Hindlimb muscle (tissue), 1 donor: ENCODE data around the gene ATG4D. TPM values are rescaled to one million over a fixed set of nuclear protein-coding genes. Genes with fewer than 3 reads are reported as not detected.
"Not testable (repeated sequence)": the region's sequence is repeated elsewhere in the genome, so short reads cannot be mapped to it uniquely, and the experiment has no call there.

ENCODE experiments used
- DNase-seq: peaks from one replicate; pipeline ENCODE4 v3.0.0-alpha.2; 2013
- polyA plus RNA-seq: library from polyadenylated mRNA; unstranded; fragments of 120-200 nt; gene quantifications from one replicate; pipeline ENCODE4 v1.2.1, GENCODE V29; 2013; ENCODE audit not compliant: insufficient read length

ATG4D gene
- polyA plus RNA-seq, 1 donor = 26.2 TPM

DNA sequence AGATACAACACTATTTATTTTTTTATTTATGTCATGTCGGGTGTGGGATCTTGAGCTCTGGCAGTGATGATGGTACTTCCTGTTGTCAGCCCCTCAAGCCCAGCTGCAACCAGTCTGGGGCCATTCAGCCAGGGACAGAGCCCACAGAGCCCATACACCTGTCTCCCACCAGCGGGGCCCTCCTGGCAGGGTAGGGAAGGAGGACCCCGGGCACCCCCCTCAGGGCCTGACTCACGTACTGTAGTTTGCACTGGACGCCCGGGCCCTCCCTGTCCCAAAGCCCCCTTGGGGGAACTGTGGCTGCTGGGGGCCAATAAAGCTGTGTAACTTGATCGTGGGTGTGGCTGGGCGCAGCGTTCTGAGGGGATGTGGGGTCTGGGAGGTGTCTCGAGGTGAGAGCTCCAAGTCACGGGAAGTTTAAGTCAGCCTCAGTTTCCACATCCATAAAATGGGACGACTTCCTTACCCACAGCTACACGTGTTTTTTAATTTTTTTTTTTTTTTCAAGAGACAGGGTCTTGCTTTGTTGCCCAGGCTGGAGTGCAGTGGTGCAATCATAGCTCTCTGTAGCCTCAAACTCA lies 9.5 kb downstream of the ATG4D start:
- no peak for DNase-seq

DNA sequence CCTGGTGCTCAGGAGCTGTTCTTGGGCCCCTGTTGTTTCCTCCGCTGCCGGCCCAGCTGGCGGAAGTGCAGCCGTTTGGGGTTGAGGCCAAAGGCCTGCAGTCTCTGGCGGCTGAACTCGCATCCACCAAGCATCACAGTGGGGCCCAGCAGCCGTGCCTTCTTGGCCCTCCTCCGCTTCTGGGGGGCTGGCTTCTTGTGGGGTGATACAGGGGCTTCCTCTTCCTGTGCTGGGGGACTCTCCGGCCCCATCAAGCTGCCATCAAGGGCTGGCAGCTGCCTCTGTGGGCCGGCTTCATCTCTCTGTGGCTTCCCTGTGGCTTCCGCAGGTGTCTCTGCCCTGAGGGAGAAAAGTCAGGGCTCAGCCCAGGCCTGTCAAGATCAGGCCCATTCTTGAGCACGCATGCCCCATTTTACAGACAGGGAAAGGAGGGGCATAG lies 10.3 kb downstream of the ATG4D start:
- DNase-seq = no peak

DNA sequence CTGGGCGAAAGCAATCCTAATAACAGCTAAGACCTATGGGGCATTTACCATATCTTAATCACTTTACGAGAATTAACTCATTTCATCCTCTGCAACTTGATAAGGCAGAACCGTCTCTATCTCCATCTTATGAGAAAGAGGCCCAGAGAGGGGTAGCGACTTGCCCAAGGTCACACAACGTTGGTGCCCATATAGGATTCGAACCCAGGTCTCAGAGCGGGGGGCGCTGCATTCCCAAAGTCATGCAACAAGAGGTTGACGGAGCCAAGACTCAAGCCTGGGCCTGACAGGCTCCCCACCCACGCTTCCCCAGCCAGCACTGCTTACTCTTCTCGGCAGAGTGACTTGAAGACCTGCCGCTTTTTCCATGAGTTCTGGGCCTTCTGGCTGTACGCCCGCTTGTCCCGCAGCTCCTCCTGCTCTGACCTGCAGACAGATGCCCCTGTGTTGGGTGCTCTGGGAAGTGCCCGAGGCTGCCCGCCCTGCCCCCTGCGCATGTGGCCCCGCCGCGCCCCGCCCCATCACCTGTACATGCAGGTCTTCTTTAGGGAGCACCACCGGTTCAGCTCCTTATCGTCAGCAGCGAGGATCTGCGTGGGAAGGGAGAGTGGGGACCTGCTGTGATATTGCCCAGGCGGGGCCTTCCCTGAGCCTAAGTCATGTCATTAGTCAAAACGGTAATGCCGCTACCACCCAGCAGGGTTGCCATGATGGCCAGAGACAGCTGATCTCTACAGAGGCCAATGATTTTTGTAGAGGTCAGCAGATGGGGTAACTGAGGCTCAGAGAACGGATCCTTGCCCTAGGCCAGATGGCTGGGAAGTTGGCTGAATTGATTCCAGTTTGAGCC lies 11.3 kb downstream of the ATG4D start:
- DNase-seq = no peak

DNA sequence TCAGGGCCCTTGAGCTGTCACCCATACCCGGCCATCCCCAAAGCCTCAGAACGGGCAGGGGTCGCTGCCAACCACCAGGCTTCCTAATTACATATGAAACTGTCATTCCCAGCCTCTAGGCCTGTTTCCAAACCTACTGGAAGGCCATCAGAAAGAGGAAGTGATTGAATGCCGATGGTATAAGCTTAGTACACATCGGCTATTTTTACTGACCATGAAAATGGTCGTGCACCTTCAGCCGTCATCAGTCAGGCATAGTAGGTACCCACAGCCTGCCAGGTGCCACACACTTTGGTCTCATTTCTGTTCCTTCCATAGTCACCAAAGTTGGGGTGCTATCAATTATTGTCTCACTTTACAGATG lies 11.9 kb downstream of the ATG4D start:
- DNase-seq = no peak

DNA sequence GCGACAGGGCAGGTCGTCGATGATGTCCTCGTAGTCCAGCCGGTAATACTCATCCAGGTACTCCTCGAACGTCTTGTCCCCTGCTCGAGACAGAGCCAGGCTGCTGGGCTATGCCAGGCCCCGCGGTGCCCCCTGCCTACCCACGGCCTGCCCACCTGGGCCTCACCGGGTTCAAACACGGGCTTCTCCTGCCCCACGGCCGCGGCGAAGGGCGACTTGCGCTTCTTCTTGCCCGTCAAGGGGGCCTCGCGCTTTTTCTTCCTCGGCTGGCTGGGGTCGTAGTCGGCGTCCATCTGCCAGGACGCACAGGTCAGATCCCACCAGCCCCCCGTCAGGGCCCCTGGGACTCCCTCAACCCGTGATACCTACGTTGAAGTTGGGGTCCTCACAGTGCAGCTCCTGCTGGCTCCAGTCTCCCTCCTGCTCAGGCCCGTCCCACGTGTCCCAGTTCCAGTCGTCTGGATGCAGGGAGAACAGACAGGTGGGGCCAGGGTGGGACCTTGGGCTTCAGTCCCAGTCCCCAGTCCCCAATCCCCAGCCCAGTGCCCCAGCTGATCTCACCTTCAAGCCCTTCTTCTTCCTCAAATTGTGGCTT lies 14.0 kb downstream of the ATG4D start:
- DNase-seq = no peak

DNA sequence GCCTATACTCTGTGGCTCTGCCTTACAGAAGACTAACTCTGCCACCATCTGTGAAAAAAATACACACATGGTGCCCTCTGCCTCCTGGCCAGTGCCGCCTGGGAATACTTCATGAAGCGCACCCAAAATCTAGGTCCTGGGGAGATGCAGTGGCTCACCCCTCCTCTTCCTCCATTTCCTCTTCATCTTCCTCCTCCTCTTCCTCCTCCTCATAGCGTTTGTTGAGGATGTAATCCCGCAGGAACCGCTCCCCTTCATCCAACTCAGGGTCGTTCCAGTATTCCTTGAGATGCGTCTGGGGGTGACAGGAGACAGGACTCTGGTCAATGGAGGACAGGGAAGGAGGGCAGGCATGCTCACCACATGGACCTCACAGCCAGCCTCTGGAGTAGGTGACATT lies 16.4 kb downstream of the ATG4D start:
- no peak for DNase-seq

DNA sequence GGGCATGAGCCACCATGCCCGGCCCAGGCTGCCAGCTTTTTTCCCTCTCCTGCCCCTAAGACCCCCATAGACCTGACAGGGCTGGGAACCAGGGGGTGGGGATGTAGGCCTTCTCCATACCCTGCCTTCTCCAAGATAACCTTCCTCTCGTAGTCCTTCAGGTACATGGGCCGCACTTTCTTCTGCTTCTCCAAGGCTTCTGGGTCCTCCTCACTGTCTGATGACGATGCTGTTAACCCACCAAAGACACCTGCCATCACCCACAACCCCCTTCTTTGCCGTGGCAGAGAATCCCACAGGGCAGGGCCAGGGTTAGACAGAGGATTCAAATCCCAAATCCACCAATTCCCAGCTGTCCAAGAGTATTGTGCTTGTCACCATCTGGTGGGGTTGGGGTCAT lies 18.9 kb downstream of the ATG4D start:
- no peak for DNase-seq

DNA sequence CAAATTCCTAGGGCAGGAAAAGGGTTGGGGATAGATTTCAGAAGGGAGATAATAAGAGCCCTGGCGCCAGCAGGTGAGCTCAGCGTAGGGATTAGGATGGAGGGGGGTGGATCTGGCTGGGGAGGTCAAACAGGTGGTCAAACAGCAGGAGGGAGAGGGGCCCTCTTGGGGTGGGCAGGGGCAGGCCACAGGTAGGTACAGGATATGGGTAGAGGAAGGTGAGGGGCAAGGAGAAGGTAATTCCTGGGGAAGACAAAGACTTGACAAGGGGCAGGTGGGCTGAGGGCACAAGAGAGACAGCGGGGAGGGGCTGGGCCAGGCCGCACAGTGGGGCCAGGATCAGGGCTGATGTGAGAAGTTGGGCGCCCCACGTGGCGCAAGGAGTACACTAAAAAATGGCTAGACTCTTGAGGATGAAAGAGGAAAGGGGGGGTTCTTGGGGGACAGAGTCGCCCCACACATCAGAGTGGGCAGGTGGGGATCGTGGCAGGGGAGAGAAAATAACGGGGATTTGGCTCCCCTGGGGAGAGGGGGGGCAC lies 21.4 kb downstream of the ATG4D start:
- no peak for DNase-seq

DNA sequence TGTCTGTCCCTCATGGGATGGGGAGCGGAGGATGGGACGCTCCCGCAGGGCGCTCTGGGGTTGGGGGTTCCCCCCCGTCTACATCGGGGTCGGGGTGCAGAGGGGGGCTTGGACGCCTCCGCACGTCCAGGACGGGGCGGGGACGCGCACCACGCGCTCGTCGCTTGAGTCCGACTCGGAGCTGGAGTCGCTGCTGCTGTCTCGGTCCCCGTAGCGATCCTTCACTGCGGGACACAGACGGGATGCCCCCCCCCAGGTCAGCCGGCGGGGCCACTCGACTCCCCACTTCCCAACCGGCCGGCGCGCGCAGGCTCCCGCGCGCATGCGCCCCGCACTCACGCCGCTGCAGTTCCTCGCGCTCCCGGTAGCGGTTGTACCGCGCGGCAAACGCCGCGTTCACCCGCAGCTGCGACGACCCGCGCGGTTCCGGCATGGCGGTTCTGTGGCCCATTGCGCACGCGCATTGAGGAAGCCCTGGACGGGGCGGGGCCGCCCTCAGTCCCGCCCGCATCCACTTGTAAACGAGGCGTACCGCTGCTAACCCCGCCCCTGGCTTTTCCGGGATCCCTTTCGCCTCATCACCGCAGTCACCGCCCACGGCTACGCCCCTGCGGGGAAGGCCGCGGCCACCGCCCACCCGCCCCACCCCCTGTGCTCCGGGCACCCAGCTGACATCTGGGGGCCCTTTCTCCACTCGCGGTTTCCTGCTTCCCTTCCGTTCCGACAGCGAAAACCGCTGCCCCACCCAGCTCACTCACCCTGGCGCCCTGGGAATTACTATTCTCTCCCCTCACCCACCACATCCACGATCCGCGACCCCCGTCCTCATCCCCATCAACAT lies 22.1 kb downstream of the ATG4D start, which contains the start of gene KRI1:
Gene KRI1 (minus strand): TSS at position 444 of the 841 bp plus-strand sequence. CDS start 11 bp downstream, at position 433.
- DNase-seq = peak; percentile 98

DNA sequence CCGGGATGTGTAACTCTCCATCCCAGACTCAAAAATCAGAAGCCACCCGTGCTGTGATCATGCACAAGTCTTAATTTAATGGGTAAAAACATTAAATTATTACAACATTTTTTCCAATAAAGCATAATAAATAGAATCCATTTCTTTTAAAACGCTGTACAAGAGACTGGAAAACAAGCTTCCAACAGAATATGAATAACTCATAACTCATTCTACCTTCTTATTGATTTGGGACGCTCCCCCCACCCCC lies 22.6 kb downstream of the ATG4D start:
- no peak for DNase-seq

DNA sequence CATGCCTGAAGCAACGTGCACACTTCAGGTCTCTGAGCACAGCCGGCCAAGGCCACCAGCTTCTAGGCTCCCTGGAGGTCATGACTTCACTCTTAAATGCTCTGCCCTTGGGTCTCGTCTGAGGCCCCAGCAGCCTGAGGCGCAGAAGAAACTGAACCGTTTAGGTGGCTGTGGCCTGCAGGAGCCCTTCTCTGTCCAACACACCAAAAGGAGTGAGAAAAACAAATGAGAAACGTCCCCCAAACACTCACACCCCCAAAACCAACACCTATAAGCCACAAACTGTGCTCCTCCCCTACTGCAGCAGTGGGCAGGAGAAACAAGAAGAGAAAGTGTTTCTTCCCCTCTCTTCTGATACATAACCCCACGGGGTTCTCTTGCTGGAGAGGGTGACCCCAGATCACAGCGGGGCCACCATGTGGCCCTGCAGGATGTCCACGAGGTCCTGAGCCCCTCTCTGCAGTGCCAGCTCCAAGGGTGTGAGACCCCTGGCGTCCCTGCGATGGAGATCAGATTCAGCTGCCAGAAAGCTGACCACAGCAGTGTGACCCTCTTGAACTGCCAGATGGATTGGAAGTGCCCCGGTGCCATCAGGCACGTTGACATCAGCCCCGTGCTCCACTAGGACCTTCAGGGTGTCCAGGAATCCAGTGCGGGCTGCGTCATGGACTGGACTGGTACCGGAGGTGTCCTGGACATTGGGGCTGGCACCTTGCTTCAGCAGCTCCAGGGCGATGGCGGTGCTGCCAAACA lies 23.1 kb downstream of the ATG4D start:
- DNase-seq = no peak

DNA sequence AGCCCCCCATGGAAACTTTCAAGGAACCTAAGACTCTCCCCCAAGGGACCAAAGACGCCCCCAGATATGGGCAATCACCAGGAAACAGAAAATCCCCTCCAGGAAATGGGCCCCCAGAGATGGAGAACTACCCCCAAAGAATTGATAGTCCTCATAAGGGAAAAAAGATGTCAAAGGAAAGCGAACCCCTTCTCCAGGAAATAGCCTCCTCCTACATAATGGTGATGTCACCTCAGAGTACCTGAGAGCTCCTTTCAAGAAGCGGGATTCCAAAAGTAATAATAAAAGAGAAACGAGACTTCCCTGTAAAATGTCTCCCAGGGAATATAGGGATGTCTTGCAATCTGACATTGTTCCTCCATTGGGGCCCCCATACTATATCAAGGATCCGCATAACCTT lies 24.0 kb downstream of the ATG4D start:
- no peak for DNase-seq

DNA sequence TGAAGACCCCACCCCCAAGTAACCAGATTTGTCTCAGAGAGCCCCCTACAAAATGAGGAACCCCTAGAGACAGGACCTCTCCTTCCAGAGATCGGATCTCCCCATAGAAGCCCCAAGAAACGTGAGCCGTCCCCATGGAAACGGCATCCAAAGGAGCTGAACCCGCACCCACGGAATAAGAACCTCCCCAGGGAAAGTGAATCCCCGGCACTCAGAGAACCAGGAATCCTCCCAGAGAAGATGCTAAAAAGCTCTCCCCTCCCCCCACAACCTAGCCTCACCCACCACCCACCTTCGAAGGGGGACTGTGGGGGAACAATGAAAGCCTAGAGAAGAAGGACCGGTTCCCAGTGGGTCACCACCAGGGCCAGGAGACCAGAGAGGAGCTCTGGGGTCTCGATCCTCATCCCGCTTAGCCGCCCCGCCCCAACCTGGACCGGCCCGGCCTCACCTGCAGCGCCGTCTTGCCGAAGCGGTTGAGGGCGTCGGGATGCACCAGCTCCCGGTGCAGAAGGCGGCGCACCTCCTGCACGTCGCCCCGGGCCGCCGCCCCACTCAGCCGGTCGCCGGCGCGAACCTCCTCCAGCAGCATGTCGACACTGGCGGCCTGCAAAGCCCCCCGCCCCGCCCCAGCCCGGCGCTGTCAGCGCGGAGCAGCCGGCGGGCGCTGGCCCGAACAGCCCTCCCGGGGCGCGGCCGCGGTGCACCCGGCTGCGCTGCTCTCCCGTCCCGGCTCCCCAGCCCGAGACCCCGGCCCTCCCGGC lies 24.5 kb downstream of the ATG4D start:
- DNase-seq = no peak

DNA sequence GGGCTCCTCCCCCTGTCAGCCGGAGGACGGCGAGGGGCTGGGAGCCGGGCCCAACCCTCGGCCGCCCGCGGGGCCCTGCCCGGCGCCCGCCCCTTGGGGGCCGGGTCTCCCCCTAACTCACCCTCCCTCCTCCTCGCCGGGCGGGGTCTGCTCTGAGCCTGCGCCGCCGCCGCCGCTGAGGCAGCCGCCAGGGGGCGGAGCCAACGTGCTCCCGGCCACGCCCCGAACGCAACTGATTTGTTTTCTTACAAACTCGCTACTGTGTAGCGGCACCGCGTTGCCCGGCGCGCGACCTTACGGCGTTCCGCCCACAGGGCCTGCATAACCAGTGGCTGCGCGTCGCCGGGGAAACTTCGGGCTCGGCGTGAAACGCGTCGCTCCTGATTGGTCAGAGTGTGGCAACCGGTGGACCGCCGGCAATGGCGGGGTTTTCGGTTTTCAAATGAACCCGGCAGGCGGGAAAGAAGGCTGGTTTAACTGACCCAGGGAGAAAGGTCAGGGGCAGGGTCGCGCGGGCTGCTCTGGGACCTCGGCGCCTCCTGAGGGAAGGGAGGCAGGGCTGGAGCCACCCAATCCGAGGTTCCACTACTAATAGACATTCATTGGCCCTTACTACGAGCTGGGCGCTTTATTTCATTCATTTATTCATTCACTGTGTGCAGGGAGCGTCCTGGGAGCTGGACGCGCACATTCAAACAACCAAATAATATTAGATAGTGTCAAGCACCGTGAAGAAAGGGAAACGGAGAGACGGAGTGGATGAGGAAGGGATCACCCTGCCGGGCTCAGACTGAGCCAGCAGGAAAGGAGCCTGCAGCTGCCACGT lies 25.3 kb downstream of the ATG4D start, which contains the start of gene CDKN2D:
Gene CDKN2D (minus strand): TSS at position 154 of the 826 bp plus-strand sequence. CDS start 326 bp downstream, outside the sequence.
- DNase-seq = peak; percentile 100

DNA sequence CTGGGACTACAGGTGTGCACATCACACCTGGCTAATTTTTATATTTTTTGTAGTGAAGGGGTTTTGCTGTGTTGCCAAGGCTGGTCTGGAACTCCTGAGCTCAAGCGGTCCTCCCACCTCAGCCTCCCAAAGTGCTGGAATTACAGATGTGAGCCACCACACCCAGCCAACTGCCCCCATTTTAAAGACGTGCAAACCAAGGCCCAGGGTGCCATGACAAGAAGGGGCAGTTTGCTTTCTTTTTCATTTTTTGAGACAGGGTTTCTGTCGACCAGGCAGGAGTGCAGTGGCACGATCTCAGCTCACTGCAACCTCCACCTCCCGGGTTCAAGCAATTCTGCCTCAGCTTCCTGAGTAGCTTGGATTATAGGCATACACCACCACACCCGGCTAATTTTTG lies 30.1 kb downstream of the ATG4D start:
- DNase-seq = not testable (repeated sequence)

DNA sequence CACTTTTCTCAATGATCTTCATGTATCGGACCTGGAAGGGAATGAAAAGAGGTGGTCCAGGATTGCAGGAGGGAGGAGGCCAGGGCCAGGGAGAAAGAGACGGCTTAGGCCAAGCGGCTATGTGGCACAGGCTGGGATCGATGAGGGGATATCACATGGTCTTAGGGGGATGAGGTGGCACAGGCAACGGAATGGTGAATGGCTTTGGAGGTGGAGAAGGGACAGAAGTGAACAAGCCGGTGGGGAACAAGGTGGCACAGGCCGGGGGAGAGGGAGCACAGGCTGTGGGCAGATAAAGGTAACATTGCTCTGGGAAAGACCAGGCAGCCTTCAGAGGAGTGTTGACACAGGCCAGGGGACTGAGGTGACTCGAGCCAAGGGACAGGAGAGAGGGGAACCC lies 30.8 kb downstream of the ATG4D start:
- no peak for DNase-seq

DNA sequence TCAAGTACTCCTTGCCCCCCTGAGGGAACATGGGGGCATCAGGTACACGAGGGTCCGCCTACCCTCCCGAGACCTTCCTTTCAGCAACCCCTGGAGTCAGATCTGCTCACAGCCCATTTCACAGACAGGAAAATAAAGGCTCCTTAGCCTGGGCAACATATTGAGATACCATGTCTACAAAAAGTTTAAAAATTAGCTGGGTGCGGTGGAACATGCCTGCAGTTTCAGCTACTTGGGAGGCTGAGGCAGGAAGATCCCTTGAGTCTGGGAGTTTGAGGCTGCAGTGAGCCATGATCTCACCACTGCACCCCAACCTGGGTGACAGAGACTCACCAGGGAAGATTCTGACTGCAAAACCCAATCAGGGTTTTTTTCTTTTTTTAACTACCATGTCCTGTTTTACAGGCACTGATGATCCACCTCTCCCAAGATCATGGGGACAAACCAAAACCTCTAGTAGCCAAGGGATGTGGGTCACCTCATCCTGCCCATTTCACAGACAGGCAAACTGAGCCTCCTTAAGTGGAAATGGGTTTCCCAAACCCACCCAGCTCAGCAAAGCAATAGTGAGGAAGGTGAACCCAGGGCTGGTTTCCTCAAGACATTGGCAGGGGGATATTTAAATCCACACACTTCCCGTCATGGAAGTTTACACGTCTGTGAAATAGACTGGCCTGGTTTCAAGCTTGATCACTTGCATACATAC lies 31.5 kb downstream of the ATG4D start:
- DNase-seq = no peak

DNA sequence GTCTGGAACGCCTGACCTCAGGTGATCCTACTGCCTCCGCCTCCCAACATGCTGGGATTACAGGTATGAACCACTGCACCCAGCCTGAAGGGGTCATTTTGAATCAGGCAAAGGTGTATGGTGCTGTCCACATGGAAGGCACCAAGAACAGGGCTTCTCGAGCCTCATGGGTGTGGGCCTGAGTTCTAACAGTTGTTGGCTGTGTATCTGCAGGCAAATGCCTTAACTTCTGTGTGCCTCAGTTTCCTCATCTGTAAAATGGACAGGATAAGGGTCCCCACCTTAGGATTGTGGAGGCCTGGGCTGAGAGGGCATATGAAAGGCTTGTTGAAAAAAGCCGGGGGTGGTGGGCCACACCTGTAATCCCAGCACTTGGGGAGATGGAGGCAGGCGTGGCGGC lies 34.2 kb downstream of the ATG4D start:
- DNase-seq = no peak

DNA sequence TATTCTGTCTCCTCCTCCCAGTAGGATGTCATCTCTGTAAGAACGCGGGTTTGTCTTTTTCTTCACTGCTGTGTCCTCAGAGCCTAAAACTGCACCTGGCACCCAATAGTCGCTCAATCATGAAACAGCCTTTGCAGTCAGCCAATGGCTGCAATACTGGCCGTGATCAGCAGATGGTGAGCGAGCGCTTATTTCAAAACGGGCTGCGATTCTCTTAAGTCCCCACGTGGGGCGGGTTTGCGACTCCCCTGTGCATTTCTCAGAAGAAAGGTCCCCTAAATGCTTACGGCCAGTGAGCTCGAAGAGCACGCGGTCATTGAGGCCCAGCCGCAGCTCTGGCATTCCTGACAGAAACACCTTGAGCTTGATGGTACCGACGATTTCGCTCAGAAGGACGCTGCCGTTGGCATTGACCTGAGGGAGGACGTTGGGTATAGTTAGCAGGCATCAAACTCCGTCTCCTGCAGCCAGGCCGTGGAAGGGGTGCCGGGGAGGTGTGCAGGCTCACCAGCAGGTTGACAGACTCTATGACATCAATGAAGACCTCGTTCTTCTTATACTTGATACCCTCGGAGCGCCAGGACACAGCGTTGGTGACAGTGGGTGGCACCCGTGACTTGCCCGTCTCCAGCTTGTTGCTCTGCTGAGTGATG lies 37.4 kb downstream of the ATG4D start:
- peak; percentile 87 for DNase-seq
